GM13976 (cell line): ENCODE results near the gene MEIS3.

ENCODE experiments used
- DNase-seq: peaks from one replicate; pipeline ENCODE4 v3.0.0; 2012; ENCODE audit warnings: low spot score
- in situ Hi-C: fragments of 300-500 bp; cut with MboI; formaldehyde crosslinking; loops from one replicate; pipeline ENCODE4 v1.12.0; 2022; ENCODE audit warnings: low sequenced_read_pairs, mixed read lengths, inconsistent platforms; ENCODE audit not compliant: unreplicated experiment
- TF ChIP-seq, protein P1 (sequence below): IDR thresholded peaks from 2 replicates; pipeline ENCODE4 v1.5.1; 2012; ENCODE audit warnings: borderline replicate concordance, mild to moderate bottlenecking; ENCODE audit not compliant: insufficient read depth; ENCODE audit errors: extremely low read depth, missing control alignments, control extremely low read depth

Gene MEIS3

DNA sequence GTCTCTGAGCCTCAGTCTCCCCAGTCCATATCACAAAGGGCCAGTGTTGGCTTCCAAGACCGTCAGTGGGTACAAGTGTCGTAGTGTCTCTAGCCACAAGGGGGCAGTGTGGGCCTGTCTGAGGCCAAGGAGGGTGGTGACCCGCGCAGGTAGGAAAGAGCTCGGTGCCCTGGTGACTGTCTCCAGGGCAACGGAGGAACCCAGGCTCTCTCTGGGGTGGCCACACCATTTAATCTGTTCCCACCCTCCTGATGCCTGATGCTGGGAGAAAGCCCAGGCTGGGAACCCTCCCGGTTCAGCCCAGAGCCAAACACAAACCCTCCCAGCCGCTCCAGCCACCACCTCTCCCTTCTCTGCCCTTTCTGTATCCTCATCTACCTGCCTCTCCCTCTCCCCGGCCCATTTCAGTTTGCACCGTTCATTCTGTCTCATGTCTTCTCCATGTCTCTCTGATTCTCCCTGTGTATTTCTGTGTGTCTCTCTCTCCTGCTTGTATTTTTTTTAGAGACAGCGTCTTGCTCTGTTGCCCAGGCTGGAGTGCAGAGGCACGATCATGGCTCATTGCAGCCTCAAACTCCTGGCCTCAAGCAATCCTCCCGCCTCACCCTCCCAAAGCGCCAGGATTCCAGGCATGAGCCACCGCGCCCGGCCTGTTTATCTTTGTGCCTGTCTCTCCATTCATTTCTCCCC lies 17.5 kb upstream of the MEIS3 start:
- in situ Hi-C loops: loop anchor here (5.0 kb wide), 1 partner anchor 265 kb away; no protein-coding TSS in a partner anchor
- peak; percentile 87 for DNase-seq
- TF ChIP-seq, protein P1, sequence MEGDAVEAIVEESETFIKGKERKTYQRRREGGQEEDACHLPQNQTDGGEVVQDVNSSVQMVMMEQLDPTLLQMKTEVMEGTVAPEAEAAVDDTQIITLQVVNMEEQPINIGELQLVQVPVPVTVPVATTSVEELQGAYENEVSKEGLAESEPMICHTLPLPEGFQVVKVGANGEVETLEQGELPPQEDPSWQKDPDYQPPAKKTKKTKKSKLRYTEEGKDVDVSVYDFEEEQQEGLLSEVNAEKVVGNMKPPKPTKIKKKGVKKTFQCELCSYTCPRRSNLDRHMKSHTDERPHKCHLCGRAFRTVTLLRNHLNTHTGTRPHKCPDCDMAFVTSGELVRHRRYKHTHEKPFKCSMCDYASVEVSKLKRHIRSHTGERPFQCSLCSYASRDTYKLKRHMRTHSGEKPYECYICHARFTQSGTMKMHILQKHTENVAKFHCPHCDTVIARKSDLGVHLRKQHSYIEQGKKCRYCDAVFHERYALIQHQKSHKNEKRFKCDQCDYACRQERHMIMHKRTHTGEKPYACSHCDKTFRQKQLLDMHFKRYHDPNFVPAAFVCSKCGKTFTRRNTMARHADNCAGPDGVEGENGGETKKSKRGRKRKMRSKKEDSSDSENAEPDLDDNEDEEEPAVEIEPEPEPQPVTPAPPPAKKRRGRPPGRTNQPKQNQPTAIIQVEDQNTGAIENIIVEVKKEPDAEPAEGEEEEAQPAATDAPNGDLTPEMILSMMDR: peak; percentile 90

DNA sequence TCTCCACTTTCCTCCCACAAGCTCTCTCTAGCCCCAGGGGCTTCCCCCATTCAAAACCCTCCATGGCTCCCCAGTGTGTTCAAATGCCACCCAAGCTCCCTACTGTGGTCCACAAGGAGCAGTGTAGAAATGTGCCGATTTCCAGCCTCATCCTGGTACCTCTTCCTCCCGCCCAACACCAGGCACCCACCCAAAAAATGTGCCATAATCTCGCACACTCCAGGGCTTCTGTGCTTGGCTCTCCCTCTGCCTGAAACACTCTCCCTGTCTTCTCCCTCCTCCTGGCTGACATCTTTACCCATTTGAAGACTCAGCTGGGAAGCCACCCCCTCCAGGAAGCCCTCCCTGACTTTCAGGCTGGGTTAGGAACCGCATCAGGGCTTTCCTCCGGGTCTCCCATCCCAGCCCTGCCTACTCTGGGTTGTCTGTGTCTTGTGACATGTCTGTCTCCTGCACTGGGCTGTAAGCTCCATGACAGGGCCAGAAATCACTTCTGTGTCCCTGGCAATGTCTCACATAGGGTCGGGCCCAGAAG lies 16.6 kb upstream of the MEIS3 start:
- TF ChIP-seq, protein P1: no peak
- in situ Hi-C loops: loop anchor here (5.0 kb wide), 1 partner anchor 266 kb away; no protein-coding TSS in a partner anchor
- no peak for DNase-seq

DNA sequence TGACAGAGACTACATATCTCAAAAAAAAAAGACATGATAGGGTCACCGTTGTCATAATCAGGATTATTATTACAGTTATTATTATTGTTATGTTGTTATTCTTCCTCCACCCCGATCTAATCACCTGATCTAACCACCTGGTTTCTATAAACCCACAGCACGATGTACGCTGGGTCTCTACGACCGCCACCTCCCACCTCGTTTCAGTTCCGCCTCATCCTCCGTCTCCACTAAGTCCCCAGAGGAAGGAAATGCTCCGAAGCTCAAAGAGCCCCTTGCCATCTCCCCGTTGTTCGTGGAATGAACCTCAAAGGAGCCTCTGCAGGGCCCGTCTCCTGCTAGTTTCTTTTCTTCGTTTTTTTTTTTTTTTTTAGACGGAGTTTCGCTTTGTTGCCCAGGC lies 15.9 kb upstream of the MEIS3 start:
- TF ChIP-seq, protein P1: no peak
- in situ Hi-C loops: loop anchor here (5.0 kb wide), 1 partner anchor 267 kb away; no protein-coding TSS in a partner anchor

DNA sequence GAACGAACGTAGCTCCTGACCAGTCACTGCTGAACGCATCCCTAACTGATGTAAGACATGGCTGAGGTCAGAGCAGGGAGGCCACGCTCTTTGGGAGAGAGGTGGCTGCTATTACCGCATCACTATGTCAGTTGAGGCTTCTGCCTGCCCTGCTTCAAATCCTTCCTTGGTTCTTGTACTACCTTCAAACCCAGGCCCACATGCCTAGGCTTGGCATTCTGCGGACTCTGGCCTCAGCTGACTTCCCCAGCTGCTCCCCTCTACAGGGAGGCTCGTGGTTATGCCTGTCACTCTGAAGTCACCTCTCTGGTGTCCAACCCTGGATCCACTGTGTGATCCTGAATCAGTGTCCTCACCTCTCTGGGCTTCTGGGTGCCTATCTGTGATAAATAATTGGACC lies 14.8 kb upstream of the MEIS3 start:
- DNase-seq: no peak
- TF ChIP-seq, protein P1: no peak
- in situ Hi-C loops: no loop called here

More for the DNA sequence above, 15.9 kb upstream of the MEIS3 start:
- no peak for DNase-seq

DNA sequence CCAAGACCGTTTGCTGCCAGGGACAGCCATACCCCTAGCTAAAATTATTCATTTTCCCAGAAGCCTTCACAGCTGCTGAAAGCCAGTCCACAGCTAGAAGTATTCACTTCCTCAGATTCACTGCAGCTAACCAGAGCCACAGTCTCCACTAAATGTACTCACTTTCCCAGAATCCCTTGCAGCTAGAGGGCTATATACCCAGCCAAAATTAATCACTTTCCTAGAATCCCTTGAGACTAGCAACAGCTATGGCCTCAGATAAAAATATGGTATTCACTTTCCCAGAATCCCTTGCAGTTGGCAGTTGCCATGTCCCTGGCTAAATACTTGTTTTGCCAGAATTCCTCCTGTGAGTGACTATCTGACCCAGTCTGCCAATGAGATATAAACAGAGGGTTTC lies 13.8 kb upstream of the MEIS3 start:
- in situ Hi-C loops: no loop called here
- TF ChIP-seq, protein P1: no peak
- no peak for DNase-seq

DNA sequence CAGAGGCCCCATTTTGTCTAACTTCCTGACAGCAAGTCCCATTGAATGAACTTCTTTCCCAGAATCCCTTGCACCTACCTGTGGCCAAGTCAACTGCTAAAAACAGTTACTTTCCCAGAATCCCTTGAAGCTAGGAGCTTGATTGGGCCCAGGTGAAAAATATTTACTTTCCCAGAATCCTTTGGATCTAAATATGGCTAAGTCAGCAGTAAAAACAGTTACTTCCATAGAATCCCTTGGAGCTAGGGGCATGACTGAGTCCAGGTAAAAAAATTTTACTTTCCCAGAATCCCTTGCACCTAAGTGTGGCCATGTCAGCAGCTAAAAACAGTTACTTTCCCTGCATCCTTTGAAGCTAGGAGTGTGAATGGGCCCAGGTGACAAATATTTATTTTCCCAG lies 13.2 kb upstream of the MEIS3 start:
- in situ Hi-C loops: no loop called here
- no peak for DNase-seq
- TF ChIP-seq, protein P1: no peak
